Brain pericyte (primary cell): Measurements from ENCODE around the gene PLCB3.

ENCODE experiments used
- DNase-seq: peaks from one replicate; pipeline ENCODE4 v3.0.0-alpha.2; 2012; ENCODE audit warnings: low read depth, low spot score

PLCB3 gene

DNA sequence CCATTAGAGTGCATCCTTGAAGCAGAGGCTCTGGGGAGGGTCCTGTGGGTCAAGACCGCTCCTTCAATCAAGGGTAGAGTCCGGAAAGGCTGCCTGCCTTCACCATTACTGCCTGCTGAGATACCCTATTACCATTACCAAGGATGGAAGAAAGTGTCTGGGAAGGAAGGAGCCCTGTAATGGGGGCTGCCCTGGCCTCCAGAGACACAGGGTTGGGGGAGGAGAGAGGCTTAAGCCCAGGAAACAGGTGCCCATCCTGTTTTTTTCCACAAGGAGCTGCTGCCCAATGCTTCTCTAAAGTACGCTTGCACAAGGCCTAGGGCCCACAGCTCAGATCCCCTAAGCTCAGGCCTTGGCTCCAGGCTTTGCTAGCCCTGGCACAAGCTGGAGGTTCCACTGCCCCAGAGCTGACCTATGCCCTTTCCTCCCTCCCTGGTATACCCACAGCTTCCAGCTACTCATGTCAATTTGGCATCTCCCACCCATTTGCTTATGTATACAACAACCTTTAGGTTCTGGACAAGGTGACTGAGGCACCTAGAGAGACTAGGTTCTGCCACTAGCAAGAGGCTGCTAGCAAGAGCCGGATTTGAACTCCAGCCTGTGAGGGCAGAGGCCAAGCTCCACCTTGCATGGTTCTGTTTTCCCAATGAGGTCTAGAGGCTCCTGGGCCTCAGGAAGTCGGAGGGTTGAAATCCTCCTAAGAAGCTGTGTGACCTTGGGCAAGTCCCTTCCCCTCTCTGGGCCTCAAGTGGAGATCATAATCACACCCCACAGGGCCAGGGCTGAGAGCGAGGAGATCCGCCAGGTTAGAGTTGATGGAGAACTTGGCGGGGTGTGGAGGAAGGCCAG, 1.5 kb upstream of the PLCB3 start:
- DNase-seq: no peak

DNA sequence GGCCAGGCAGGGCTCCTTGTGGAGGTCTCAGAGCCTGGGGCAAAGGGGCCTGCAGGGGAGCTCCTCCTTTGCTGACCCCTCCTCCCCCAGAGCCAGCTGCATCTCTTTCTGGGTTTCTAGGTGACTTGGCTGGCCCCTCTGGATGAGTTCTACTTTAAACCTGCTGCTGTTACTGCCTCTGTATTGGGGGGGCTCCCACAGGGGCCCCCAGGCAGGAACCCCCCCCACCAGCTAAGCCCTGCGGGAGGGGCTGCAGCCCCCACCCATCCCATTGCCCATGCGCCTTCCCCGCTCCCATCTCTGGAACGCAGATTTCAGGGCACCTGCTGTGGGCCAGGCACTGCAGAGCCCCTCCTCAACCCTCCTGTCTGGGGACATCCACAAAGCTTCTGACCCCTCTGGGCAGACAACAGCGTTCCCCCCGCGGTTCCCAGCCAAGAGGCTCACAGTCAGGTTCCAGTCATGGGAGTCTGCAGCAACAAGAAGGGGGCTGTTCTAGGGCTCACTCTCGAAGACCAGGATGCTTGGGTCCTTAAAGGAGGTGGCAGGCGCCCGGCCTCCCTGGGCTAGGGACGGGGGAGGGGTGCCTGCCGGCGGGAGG, 815 bp upstream of the PLCB3 start:
- no peak for DNase-seq

- DNase-seq: no peak
Observed at GRCh38 chr11:64251753-64252002, 348 bp downstream of the PLCB3 start.

GRCh38 chr11:64252003-64252872, 908 bp downstream of the PLCB3 start:
- DNase-seq: no peak

DNA sequence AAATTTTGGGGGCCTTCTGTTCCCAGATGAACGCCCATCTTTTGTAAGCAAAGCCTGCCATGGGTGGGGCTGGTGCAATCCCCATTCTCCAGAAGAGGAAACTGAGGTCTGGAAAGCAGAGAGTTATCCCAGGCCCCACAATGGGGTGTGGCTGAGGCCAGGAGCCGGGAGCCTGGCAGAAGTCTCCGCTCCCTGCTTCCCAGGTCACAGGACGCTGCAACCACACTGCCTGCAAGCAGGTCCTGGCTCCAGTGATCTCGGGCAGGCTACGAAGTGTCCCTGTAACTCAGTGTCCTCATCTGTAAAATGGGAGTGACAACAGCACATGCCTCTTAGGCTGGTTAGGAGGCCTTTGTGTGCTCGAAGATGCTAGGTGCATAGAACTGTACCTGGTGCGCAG, 1.7 kb downstream of the PLCB3 start:
- DNase-seq: no peak

GRCh38 chr11:64253481-64253880, 2.2 kb downstream of the PLCB3 start:
- no peak for DNase-seq

GRCh38 chr11:64254326-64254725, 3.0 kb downstream of the PLCB3 start:
- DNase-seq: no peak

- DNase-seq: no peak
Observed at GRCh38 chr11:64255135-64256128, 4.1 kb downstream of the PLCB3 start.

GRCh38 chr11:64256300-64256699, 5.0 kb downstream of the PLCB3 start:
- DNase-seq: no peak

DNA sequence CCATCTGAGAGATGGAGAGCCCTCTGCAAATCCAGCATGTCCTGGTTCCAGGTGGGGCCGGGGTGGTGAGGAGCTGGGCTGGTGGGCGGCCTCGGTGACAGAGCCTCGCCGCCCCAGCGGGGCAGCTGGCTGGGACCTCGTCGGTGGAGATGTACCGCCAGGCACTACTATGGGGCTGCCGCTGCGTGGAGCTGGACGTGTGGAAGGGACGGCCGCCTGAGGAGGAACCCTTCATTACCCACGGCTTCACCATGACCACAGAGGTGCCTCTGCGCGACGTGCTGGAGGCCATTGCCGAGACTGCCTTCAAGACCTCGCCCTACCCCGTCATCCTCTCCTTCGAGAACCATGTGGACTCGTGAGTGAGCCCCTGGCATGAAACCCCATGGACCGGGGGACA, 7.0 kb downstream of the PLCB3 start:
- DNase-seq: no peak

- DNase-seq: no peak
Observed at GRCh38 chr11:64258946-64259532, 7.7 kb downstream of the PLCB3 start.

DNA sequence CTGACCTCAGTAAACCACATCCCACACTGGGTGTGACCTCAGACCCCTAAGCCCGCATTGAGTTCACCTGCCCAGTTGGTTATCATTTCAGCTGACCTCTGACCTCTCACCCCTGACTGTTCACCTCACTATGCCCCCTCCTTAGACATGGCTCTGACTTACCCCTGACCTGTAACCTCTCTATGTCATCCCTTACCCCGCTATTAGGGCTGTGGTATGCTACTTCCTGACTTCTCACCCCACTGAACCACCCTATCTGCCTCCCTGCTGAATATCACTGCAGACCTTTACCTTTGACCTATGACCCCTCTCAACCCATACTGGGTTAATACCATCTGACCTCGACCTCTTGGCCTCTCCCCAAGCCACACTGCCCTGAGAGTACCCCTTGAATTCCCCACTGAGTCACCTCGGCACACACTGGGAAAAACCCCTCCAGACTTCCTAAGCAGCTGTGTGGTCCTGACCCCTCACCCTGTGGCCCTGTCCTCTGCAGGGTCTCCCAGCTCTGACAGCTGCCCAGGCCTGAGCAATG, 8.3 kb downstream of the PLCB3 start:
- no peak for DNase-seq

GRCh38 chr11:64260147-64260708, 8.9 kb downstream of the PLCB3 start:
- DNase-seq: no peak

DNA sequence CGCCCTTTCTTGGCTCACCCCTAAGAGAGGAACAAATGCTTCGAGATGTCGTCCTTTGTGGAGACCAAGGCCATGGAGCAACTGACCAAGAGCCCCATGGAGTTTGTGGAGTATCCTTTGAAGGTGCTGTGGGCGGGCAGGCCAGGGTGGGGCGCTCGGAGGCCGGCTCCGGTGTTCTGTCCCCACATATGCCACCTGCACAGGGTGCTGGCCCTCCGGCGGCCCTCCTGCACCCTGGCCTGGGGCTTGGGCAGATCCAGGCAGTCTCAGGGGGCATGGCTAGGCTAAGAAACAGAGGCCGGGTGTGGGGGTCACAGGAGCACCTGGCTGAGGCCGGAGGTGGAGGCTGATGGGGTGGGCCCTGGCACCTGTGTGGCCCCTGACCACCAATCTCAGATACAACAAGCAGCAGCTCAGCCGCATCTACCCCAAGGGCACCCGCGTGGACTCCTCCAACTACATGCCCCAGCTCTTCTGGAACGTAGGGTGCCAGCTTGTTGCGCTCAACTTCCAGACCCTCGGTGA, 10.3 kb downstream of the PLCB3 start:
- no peak for DNase-seq

GRCh38 chr11:64262271-64263002, 11.1 kb downstream of the PLCB3 start:
- no peak for DNase-seq

DNA sequence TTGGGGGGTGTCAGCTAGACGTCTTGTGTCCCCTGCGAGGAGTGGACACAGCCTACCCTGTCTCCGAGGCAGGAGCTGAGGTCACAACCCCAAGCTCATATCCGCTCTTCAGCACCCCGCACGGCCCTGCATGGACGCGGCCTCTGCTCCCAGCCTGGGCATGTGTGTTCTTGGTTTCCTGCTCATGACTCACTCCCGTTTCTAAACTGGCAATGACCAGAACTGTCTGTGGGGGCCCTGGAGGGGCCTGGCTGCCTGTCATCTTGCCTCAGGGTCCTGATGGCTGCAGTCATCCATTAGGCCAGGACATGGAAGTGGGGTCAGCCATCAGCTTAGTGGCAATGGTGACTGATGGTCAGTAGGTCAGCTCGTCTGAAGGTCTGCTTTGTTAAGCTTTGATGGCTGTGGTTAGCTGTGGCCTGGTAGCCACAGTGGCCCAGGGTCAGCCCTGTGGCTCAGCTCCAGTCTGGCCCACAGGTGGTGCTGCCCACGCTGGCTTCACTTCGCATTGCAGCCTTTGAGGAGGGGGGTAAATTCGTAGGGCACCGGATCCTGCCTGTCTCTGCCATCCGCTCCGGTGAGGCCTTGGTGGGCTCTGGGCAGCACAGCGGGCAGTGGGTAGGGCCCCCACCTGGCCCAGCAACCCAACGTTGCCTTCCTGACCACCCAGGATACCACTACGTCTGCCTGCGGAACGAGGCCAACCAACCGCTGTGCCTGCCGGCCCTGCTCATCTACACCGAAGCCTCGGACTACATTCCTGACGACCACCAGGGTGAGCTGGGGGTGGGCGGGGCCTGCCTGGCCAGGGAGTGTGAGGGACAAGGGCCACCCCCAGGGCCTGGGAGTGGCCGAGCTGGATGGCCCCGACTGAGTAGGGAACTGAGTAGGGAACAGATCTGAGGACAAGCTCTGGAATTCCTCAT, 12.0 kb downstream of the PLCB3 start:
- DNase-seq: no peak

GRCh38 chr11:64263947-64264317, 12.6 kb downstream of the PLCB3 start:
- no peak for DNase-seq

- no peak for DNase-seq
Observed at GRCh38 chr11:64264371-64264852, 13.1 kb downstream of the PLCB3 start.
